ENCODE results near the gene NOP9.

The NOP9 gene

DNA sequence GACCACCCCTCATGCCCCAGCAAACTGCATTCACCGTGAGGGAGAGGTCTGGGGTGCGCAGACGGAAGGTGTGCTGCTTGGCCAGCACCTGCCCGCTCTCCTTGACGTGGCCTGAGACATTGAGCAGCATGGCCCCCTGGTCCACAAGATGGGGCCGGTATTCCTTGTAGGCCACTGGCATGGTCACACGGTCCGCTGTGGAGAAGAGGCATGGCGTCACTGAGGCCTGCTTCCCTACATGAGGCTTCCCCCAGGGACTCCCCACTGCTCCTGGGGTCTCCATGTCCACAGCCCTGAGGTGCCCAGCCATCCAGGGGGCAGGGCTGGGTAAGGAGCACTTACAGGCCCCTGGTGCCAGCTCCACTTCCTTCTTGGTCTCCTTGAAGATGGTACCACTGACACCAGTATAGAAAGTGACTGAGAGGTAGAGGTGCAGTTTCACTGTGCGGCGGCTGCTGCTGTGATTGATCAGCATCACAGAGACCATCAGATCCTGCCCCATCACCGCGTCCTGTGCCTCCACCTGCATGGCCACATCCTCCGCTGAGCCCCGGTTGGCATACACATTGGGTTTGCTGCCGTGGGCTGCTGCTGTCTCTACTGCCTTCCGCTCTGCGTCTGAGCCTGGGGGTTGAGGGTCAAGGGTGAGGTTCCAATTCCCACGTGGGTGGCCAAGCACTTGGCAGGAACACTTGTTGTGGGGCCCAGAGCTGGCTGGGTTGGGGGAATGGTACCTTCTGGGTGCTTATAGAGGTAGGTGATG is 44.8 kb upstream of the NOP9 start:
- Mint-ChIP-seq H3K4me3 (no peak overlapping the region), H3K36me3 (ENCODE audit: low read depth) (no peaks in the 10 kb centered on the region), H3K27me3 (ENCODE audit: low read depth, poor library complexity) (peaks cover 3% of the 10 kb centered on the region), H3K4me1 (no peaks in the 10 kb centered on the region), H3K27ac (no peak overlapping the region), H3K9me3 (no peaks in the 10 kb centered on the region)
- TF ChIP-seq, protein P1, sequence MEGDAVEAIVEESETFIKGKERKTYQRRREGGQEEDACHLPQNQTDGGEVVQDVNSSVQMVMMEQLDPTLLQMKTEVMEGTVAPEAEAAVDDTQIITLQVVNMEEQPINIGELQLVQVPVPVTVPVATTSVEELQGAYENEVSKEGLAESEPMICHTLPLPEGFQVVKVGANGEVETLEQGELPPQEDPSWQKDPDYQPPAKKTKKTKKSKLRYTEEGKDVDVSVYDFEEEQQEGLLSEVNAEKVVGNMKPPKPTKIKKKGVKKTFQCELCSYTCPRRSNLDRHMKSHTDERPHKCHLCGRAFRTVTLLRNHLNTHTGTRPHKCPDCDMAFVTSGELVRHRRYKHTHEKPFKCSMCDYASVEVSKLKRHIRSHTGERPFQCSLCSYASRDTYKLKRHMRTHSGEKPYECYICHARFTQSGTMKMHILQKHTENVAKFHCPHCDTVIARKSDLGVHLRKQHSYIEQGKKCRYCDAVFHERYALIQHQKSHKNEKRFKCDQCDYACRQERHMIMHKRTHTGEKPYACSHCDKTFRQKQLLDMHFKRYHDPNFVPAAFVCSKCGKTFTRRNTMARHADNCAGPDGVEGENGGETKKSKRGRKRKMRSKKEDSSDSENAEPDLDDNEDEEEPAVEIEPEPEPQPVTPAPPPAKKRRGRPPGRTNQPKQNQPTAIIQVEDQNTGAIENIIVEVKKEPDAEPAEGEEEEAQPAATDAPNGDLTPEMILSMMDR (IDR thresholded peaks at IDR 0.05), result no peak
- no peak for DNase-seq

- no peak for DNase-seq
- H3K36me3 Mint-ChIP-seq (ENCODE audit: low read depth), result no peaks in the 10 kb centered on the region
- H3K9me3 Mint-ChIP-seq, result no peaks in the 10 kb centered on the region
- no peaks in the 10 kb centered on the region for H3K4me1 Mint-ChIP-seq
- no peak overlapping the region for H3K4me3 Mint-ChIP-seq
- TF ChIP-seq, protein P1 (IDR thresholded peaks at IDR 0.05), result no peak
- peaks cover 3% of the 10 kb centered on the region for H3K27me3 Mint-ChIP-seq (ENCODE audit: low read depth, poor library complexity)
- H3K27ac Mint-ChIP-seq, result no peak overlapping the region
These were observed 44.2 kb upstream of the NOP9 start for GRCh38 chr14:24255438-24255837.

DNA sequence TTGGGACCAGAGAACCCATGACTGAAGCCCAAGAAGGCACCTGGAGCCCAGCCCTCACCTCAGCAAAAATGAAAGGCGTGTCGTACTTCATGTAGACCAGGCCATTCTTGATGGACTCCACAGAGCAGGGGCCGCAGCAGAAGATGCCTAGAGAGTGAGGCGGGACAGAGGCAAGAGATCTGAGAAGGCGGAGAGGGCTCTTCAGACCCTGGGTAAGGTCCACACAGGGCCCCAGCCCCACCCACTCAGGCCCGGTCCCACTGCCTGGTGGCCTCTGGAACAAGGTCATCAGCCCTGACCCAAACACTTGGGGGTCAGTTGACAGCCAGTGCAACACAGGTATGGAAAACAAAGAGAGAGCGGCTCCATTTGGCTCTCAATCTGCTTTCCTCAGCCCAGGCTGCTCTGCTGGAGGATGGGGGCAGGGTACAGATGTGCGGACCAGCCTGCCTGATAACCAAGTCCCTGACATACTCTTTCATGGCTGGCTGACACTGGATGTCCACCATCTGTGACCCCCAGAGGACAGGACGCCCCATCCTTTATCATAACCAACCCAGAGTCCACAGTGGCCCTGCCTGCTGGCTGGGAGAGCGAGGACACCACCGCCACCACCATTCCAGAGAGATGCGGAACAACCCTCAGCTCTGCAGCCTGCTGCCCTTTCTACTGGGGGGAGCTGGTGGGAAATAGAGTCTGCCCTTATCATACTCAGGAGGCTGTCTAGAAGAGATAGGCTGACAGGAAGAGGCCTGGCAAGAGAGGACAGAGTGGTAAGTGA is 43.5 kb upstream of the NOP9 start:
- H3K4me1 Mint-ChIP-seq, result no peaks in the 10 kb centered on the region
- no peaks in the 10 kb centered on the region for H3K9me3 Mint-ChIP-seq
- TF ChIP-seq, protein P1 (IDR thresholded peaks at IDR 0.05), result no peak
- no peak for DNase-seq
- no peak overlapping the region for H3K4me3 Mint-ChIP-seq
- peaks cover 5% of the 10 kb centered on the region for H3K27me3 Mint-ChIP-seq (ENCODE audit: low read depth, poor library complexity)
- H3K27ac Mint-ChIP-seq, result peak overlapping the region; percentile 25
- no peaks in the 10 kb centered on the region for H3K36me3 Mint-ChIP-seq (ENCODE audit: low read depth)

DNA sequence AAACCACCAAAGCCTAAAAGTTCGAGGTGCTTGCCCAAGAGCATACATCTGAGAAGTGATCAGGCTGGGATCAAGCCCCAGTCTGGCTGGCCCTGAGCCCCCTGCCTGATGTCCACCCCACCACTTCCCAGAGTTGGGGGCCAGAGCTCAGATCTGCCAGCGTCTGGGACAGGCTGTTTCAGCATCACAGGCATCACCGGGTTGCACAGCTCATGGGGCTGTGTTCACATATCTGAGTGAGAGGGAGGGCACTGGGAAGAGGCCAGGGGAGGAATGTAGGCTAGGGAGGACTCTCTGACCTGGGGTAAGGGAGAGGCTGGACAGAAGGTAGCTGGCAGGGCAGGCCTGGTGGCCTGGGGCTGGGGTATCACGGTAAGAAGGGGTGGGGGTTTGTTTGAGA is 42.7 kb upstream of the NOP9 start:
- TF ChIP-seq, protein P1 (IDR thresholded peaks at IDR 0.05), result no peak
- no peaks in the 10 kb centered on the region for H3K4me1 Mint-ChIP-seq
- H3K27ac Mint-ChIP-seq, result no peak overlapping the region
- no peak for DNase-seq
- no peak overlapping the region for H3K4me3 Mint-ChIP-seq
- H3K9me3 Mint-ChIP-seq, result no peaks in the 10 kb centered on the region
- H3K36me3 Mint-ChIP-seq (ENCODE audit: low read depth), result no peaks in the 10 kb centered on the region
- peaks cover 2% of the 10 kb centered on the region for H3K27me3 Mint-ChIP-seq (ENCODE audit: low read depth, poor library complexity)

GRCh38 chr14:24258119-24258518 is 41.5 kb upstream of the NOP9 start:
- H3K4me1 Mint-ChIP-seq, result no peaks in the 10 kb centered on the region
- no peak for DNase-seq
- no peaks in the 10 kb centered on the region for H3K36me3 Mint-ChIP-seq (ENCODE audit: low read depth)
- TF ChIP-seq, protein P1 (IDR thresholded peaks at IDR 0.05), result no peak
- no peaks in the 10 kb centered on the region for H3K9me3 Mint-ChIP-seq
- H3K4me3 Mint-ChIP-seq, result no peak overlapping the region
- no peak overlapping the region for H3K27ac Mint-ChIP-seq
- H3K27me3 Mint-ChIP-seq (ENCODE audit: low read depth, poor library complexity), result peaks cover 2% of the 10 kb centered on the region

Data from nephron progenitor cell (in vitro differentiated cells).